ENCODE data around the gene DSE.

Gene DSE

GRCh38 chr6:116389357-116389756 lies 18.6 kb downstream of the DSE start:
- no peak for DNase-seq

GRCh38 chr6:116390581-116390980 lies 19.8 kb downstream of the DSE start:
- DNase-seq, result no peak

- no peak for DNase-seq
Observed at GRCh38 chr6:116392132-116393013, 21.6 kb downstream of the DSE start.

- no peak for DNase-seq
Observed at GRCh38 chr6:116393430-116393829, 22.7 kb downstream of the DSE start.

- DNase-seq, result no peak
Observed at GRCh38 chr6:116395647-116396046, 24.9 kb downstream of the DSE start.

GRCh38 chr6:116396441-116396840 lies 25.7 kb downstream of the DSE start:
- DNase-seq, result no peak

- no peak for DNase-seq
Observed at GRCh38 chr6:116397914-116398313, 27.2 kb downstream of the DSE start.

- DNase-seq, result no peak
Observed at GRCh38 chr6:116398316-116399010, 27.7 kb downstream of the DSE start.

- no peak for DNase-seq
Observed at GRCh38 chr6:116399287-116399686, 28.5 kb downstream of the DSE start.

GRCh38 chr6:116400328-116400727 lies 29.6 kb downstream of the DSE start:
- no peak for DNase-seq

GRCh38 chr6:116402108-116402937 lies 31.6 kb downstream of the DSE start:
- no peak for DNase-seq

- DNase-seq, result no peak
Observed at GRCh38 chr6:116403205-116403604, 32.5 kb downstream of the DSE start.

- DNase-seq, result no peak
Observed at GRCh38 chr6:116404696-116405095, 33.9 kb downstream of the DSE start.

GRCh38 chr6:116405138-116405537 lies 34.4 kb downstream of the DSE start:
- DNase-seq, result no peak

- DNase-seq, result no peak
Observed at GRCh38 chr6:116405652-116406356, 35.1 kb downstream of the DSE start.

GRCh38 chr6:116406678-116407345 lies 36.1 kb downstream of the DSE start:
- DNase-seq, result no peak

- no peak for DNase-seq
Observed at GRCh38 chr6:116408491-116408890, 37.7 kb downstream of the DSE start.

GRCh38 chr6:116409756-116410155 lies 39.0 kb downstream of the DSE start:
- DNase-seq, result no peak

GRCh38 chr6:116411284-116411623 lies 40.5 kb downstream of the DSE start:
- DNase-seq, result no peak

GRCh38 chr6:116412270-116412669 lies 41.5 kb downstream of the DSE start:
- no peak for DNase-seq

- DNase-seq, result no peak
Observed at GRCh38 chr6:116413357-116413756, 42.6 kb downstream of the DSE start.

GRCh38 chr6:116417661-116418060 lies 46.9 kb downstream of the DSE start:
- no peak for DNase-seq

All from NCI-H526 (cell line).